Mammary epithelial cell (primary cell): ENCODE data around the gene PRSS48.

Experiments
- CTCF ChIP-seq, 2 donors: IDR thresholded peaks in 1 of 2; conservative IDR thresholded peaks in 1 of 2; 2 replicates each; pipeline ENCODE4 v1.5.1; 2011 to 2012; ENCODE audit warnings: inconsistent platforms in 2 of 2, low read length in 2 of 2, mild to moderate bottlenecking in 2 of 2, control low read depth in 1 of 2, low read depth in 1 of 2; ENCODE audit not compliant: insufficient read depth in 1 of 2; ENCODE audit errors: extremely low read depth in 1 of 2
- EZH2 ChIP-seq: IDR thresholded peaks from 2 replicates; pipeline ENCODE4 v1.6.1; 2012; ENCODE audit warnings: low read length, inconsistent platforms, borderline replicate concordance

GRCh38 chr4:151292038-151292437, 15.1 kb downstream of the PRSS48 start:
- TF ChIP-seq CTCF (conservative IDR thresholded peaks at IDR 0.05 in 1 of 2, IDR thresholded peaks at IDR 0.05 in 1 of 2; ENCODE audit: extremely low read depth in 1 of 2, insufficient read depth in 1 of 2, low read depth in 1 of 2, low read length in 2 of 2) = no peak
- TF ChIP-seq EZH2 = no peak
